NB4 (cell line): ENCODE data around the gene JOSD2.

Experiments used
- DNase-seq: peaks from one replicate; pipeline ENCODE4 v3.0.0; 2010; ENCODE audit warnings: low read depth
- H3K4me3 ChIP-seq: one replicate; pipeline ENCODE4 v1.5.1; 2011; ENCODE audit warnings: mild to moderate bottlenecking, low read depth, low read length, moderate library complexity
- CTCF ChIP-seq: IDR thresholded peaks from one replicate; pipeline ENCODE4 v1.5.1; 2012; ENCODE audit warnings: low read depth, low read length
- MYC ChIP-seq: IDR thresholded peaks from 2 replicates; pipeline ENCODE4 v1.6.1; 2011; ENCODE audit warnings: low read depth, low read length
- POLR2A ChIP-seq: IDR thresholded peaks from 2 replicates; pipeline ENCODE4 v1.6.1; 2011; ENCODE audit warnings: mild to moderate bottlenecking; ENCODE audit not compliant: insufficient read length; ENCODE audit errors: extremely low read depth
- TF ChIP-seq, protein P1 (sequence below): IDR thresholded peaks from 2 replicates; pipeline ENCODE4 v1.6.1; 2011; ENCODE audit warnings: low read depth, low read length

Gene JOSD2

GRCh38 chr19:50517704-50518075 lies 6.7 kb upstream of the JOSD2 start:
- TF ChIP-seq, protein P1, sequence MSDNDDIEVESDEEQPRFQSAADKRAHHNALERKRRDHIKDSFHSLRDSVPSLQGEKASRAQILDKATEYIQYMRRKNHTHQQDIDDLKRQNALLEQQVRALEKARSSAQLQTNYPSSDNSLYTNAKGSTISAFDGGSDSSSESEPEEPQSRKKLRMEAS, result no peak
- no peak for TF ChIP-seq CTCF
- TF ChIP-seq MYC, result no peak
- no peak for TF ChIP-seq POLR2A

DNA sequence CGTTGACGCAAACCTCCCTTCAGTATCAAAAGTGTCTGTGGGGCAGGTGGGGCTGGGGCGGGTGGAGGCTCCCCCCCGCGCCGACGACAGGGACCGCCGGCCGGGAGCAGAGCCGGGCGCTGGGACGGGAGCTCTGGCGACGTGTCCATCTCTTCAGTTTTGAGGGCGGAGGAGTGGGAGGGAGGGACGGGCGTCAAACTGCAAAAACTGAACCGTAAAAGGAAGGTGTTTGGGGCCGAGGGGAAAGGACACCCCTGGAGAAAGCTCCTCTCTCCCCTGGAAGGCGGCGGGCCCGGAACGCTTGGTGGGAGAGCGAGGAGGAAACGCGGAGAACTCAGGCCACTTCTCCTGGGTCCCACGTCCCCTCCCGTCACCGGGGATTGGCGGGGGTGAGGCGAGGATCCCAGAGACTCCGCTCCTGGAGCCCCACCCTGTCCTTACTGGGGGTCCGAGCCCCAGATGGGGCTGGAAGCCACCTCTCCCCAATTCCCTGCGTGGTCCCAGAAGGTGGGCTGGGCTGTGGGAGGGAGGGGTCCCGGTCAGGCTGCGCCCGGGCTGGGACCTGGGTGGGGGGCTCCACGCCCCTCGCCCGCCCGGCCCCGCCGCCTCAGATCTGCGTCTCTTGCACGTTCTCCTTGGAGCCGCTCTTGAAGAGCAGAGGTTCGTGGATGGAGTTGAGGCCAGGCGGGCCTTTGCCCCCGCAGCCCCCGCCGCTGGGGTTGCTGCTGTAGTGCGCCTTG lies 6.1 kb upstream of the JOSD2 start:
- no peak for DNase-seq
- TF ChIP-seq MYC, result no peak
- TF ChIP-seq, protein P1, result no peak
- H3K4me3 ChIP-seq, result no peak overlapping the region

More at GRCh38 chr19:50517704-50518075, 6.7 kb upstream of the JOSD2 start:
- H3K4me3 ChIP-seq, result no peak overlapping the region
- DNase-seq, result no peak

DNA sequence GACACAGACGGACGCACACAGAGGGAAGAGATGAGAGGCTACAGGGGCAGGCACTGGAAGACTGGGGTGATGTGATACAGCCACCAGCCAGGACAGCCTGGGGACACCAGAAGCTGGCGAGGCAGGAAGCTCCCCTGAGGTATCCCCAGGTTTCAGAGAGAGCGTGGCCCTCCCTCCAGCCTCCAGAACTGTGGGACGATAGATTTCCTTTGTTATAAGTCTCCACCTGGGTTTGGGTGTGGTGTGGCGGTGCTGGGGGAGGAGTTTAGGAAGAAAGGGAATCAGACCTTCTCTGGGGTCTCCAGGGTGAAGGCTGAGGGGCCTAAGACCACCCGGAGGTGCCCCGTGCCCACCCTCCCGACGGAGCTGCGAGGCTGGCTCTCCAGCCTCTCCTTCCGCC lies 5.5 kb upstream of the JOSD2 start:
- TF ChIP-seq POLR2A (no peak), MYC (no peak), CTCF (no peak)
- TF ChIP-seq, protein P1, result no peak
- no peak overlapping the region for H3K4me3 ChIP-seq
- DNase-seq, result no peak

- no peak for DNase-seq
- TF ChIP-seq CTCF, result no peak
- no peak for TF ChIP-seq POLR2A
- TF ChIP-seq MYC, result no peak
- TF ChIP-seq, protein P1, result no peak
Observed at GRCh38 chr19:50515168-50515561, 4.2 kb upstream of the JOSD2 start.

DNA sequence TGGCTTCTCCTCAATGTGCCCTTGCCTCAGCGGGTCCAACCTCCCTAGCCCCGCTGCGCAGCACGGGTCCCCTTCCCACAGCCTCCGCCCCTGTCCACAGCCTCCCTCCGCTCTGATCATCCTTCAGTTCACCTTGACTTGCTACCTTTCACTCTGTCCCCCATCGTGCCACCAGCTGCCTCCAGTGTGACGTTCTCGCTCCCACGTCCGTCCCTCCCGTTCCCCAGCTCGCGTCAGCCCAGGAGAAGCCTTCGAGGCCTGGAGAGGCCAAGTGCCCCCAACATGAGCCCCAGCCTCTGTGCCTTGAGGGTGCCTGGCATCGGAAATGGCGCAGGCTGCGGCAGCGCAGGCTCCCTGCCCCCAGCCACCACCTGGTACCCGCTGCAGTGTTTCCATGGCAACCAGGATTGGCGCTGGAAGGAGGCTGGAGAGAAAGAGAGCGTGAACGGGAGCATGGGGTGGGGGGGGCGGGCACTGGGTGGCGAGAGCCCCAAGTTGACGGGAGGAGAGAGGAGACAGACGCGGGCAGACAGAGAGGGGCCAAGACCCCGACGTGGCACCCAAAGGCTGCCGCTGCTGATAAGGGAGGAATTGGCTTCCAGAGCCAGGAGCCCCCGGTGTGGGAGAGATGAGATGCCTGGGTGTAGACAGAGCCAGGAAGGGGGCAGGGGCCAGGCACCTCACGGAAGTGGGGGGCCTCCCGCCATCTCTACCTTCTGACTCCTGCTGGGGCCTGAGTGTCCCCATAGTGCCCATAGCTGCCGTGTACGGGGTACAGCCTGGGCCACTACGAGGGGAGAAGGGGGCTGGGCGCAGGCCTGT lies 3.6 kb upstream of the JOSD2 start:
- TF ChIP-seq, protein P1, result no peak
- TF ChIP-seq POLR2A (no peak), MYC (no peak), CTCF (no peak)
- no peak overlapping the region for H3K4me3 ChIP-seq
- no peak for DNase-seq

More at GRCh38 chr19:50515168-50515561, 4.2 kb upstream of the JOSD2 start:
- H3K4me3 ChIP-seq, result no peak overlapping the region
